GM12891 (cell line): ENCODE measurements around the gene COL5A1.

Source experiments
- POLR2A ChIP-seq: IDR thresholded peaks from 2 replicates; pipeline ENCODE4 v1.6.1; 2011; ENCODE audit warnings: low read depth, low read length, control low read depth
- POU2F2 ChIP-seq: IDR thresholded peaks from 2 replicates; pipeline ENCODE4 v1.6.1; 2011; ENCODE audit warnings: low read depth, mild to moderate bottlenecking, control low read depth, low read length, moderate library complexity
- TAF1 ChIP-seq: IDR thresholded peaks from 2 replicates; pipeline ENCODE4 v1.6.1; 2011; ENCODE audit warnings: low read depth, low read length, control low read depth

DNA sequence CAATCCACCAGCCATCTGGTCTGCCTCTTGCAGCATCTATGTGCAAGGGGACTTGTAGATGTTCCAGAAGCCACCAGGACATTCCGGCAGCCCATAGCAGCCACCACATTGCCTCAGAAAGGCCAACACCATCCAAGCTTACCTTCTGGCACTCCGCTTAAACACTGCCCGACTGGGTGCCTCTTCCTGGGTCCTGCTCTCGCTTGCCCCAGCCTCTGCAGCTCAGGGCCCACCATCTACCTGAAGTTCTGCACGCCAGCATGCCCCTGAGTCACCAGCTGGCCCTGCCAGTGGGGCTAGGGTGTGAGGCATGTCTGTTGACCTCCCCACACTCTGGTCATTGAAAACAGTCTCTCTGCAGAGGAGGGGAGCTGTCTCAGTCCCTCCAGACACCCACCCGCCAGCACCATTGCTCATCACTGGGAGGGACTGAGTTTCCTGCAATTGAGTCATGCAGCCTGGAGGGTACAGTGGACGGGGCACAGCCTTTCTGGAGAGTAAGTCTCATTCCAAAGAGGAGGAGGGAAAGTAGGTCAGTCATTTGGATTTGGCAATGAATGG, 16.9 kb upstream of the COL5A1 start:
- TF ChIP-seq POLR2A = no peak
- TF ChIP-seq POU2F2 = no peak
- no peak for TF ChIP-seq TAF1
